GM19238 (cell line): ENCODE results near the gene JMJD6.
"Not testable (repeated sequence)": the region's sequence is repeated elsewhere in the genome, so short reads cannot be mapped to it uniquely, and the experiment has no call there.

ENCODE experiments used
- DNase-seq: peaks from one replicate; pipeline ENCODE4 v3.0.0; 2011; ENCODE audit warnings: low spot score; ENCODE audit not compliant: insufficient read length

Gene JMJD6

GRCh38 chr17:76726231-76726775 is at the start of gene JMJD6:
TSS of gene JMJD6 (minus strand) at chr17:76726606. CDS start at chr17:76726475, 131 bp downstream.
- peak; percentile 89 for DNase-seq

GRCh38 chr17:76775021-76775600 is 48.7 kb upstream of the JMJD6 start:
- DNase-seq = no peak

- DNase-seq = no peak
Observed at GRCh38 chr17:76772842-76773525, 46.6 kb upstream of the JMJD6 start.

- no peak for DNase-seq
Observed at GRCh38 chr17:76758570-76758969, 32.2 kb upstream of the JMJD6 start.

- no peak for DNase-seq
Observed at GRCh38 chr17:76757256-76757655, 30.9 kb upstream of the JMJD6 start.

GRCh38 chr17:76755285-76755684 is 28.9 kb upstream of the JMJD6 start:
- no peak for DNase-seq

- DNase-seq = no peak
Observed at GRCh38 chr17:76753061-76753961, 26.9 kb upstream of the JMJD6 start.

GRCh38 chr17:76752006-76752405 is 25.6 kb upstream of the JMJD6 start:
- DNase-seq = no peak

- DNase-seq = no peak
Observed at GRCh38 chr17:76751416-76751993, 25.1 kb upstream of the JMJD6 start.

- DNase-seq = no peak
Observed at GRCh38 chr17:76748657-76749056, 22.3 kb upstream of the JMJD6 start.

- DNase-seq = no peak
Observed at GRCh38 chr17:76747716-76748363, 21.4 kb upstream of the JMJD6 start.

GRCh38 chr17:76745785-76746184 is 19.4 kb upstream of the JMJD6 start:
- DNase-seq = not testable (repeated sequence)

GRCh38 chr17:76744747-76745146 is 18.3 kb upstream of the JMJD6 start:
- no peak for DNase-seq

- DNase-seq = no peak
Observed at GRCh38 chr17:76742958-76743357, 16.6 kb upstream of the JMJD6 start.

GRCh38 chr17:76740329-76741118 is 14.1 kb upstream of the JMJD6 start:
- DNase-seq = no peak

GRCh38 chr17:76739568-76740115 is 13.2 kb upstream of the JMJD6 start:
- DNase-seq = not testable (repeated sequence)

GRCh38 chr17:76738468-76738850 is 12.1 kb upstream of the JMJD6 start:
- DNase-seq = no peak

- peak; percentile 91 for DNase-seq
Observed at GRCh38 chr17:76737676-76738467, 11.5 kb upstream of the JMJD6 start, which contains the start of gene MFSD11. TSS of gene MFSD11 (plus strand) at chr17:76738119. CDS start at chr17:76738353, 234 bp downstream.

GRCh38 chr17:76737082-76737675 is 10.8 kb upstream of the JMJD6 start, which contains the start of gene SRSF2:
TSS of gene SRSF2 (minus strand) at chr17:76737331. CDS start at chr17:76737160, 171 bp downstream.
- peak; percentile 84 for DNase-seq
